ENCODE measurements around the gene OCA2. TPM values are rescaled to one million over a fixed set of nuclear protein-coding genes. Genes with fewer than 3 reads are reported as not detected.
"Not testable (repeated sequence)": the region's sequence is repeated elsewhere in the genome, so short reads cannot be mapped to it uniquely, and the experiment has no call there.

The OCA2 gene
- total and polyA plus RNA-seq, 2 experiments from 2014 or later = not detected

DNA sequence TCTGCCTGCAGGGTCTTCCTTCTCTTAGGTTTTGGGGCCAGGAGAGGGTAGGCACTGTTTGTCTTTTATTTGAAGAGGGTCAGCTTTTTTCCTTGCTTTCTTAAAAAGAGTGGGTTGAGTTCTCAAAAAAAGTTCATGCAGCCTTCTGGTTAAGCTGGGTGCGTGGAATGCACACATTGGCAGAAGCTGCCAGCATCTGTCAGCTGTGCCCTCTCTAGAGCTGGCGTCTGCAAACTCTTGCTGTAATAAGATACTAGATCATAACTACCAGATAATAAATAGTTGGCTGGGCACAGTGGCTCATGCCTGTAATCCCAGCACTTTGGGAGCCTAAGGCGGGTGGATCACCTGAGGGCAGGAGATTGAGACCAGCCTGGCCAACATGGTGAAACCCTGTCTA lies 373.4 kb downstream of the OCA2 start:
- Histone ChIP-seq H3K9me3 (ENCODE audit: low read depth) (no peaks in the 10 kb centered on the region), H3K36me3 (ENCODE audit: low read depth) (no peaks in the 10 kb centered on the region), H3K4me2 (ENCODE audit: unreplicated experiment) (no peak overlapping the region), H3F3A (ENCODE audit: insufficient read depth) (no peaks in the 10 kb centered on the region), H3K4me1 (ENCODE audit: insufficient read depth) (no peaks in the 10 kb centered on the region), H3K9me2 (ENCODE audit: insufficient read depth) (no peaks in the 10 kb centered on the region), H3K27me3 (replicated peaks; ENCODE audit: insufficient read depth) (no peaks in the 10 kb centered on the region), H4K20me1 (ENCODE audit: insufficient read depth) (no peaks in the 10 kb centered on the region), H2AFZ (no peak overlapping the region), H3K9ac (no peak overlapping the region), H3K4me3 (no peak overlapping the region), H3K79me2 (ENCODE audit: insufficient read depth) (no peaks in the 10 kb centered on the region), H3K27ac (no peak overlapping the region)
- no peak for DNase-seq
- WGBS, 2 experiments (ENCODE audit: low coverage in 1 of 2, low lambda C conversion rate in 2 of 2, missing lambda C conversion rate in 2 of 2) = 54 to 63% methylated on average over 3 of the region's 3 CpGs
- TF ChIP-seq EZH2phosphoT487 (IDR thresholded peaks at IDR 0.05; ENCODE audit: insufficient read depth, low read depth) (no peak), EZH2 (IDR thresholded peaks at IDR 0.05; ENCODE audit: insufficient read depth, poor library complexity, severe bottlenecking) (no peak)
- in situ Hi-C loops (cut with MboI) = loop anchor here (10.0 kb wide), 1 partner anchor 61 kb away; no protein-coding TSS in a partner anchor

DNA sequence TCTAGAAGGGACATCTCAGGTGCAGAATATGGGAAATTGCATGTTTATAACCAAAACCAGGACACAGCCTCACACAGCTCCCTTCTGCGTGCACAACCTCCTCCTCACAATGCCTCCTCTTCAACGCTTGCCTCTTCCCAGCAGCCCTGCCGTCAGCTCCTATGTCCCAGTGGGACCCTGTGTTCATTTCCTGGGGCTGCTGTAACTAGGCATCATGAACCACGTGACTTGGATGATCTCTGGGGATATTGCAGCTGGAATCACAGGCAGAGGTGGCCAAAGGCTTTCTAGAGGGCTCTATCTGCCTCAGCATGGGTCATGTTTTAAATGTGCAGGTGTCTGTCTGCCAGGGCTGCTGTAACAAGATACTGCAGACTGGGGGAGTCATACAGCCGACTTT lies 375.3 kb downstream of the OCA2 start:
- in situ Hi-C loops (cut with MboI) = loop anchor here (10.0 kb wide), 1 partner anchor 59 kb away; no protein-coding TSS in a partner anchor
- H3F3A ChIP-seq (ENCODE audit: insufficient read depth) = no peaks in the 10 kb centered on the region
- no peak overlapping the region for H2AFZ ChIP-seq
- H3K27me3 ChIP-seq (replicated peaks; ENCODE audit: insufficient read depth) = no peaks in the 10 kb centered on the region
- H3K4me1 ChIP-seq (ENCODE audit: insufficient read depth) = no peaks in the 10 kb centered on the region
- TF ChIP-seq EZH2 (IDR thresholded peaks at IDR 0.05; ENCODE audit: insufficient read depth, poor library complexity, severe bottlenecking) (no peak), EZH2phosphoT487 (IDR thresholded peaks at IDR 0.05; ENCODE audit: insufficient read depth, low read depth) (no peak)
- H3K27ac ChIP-seq = no peak overlapping the region
- no peaks in the 10 kb centered on the region for H3K9me2 ChIP-seq (ENCODE audit: insufficient read depth)
- no peaks in the 10 kb centered on the region for H3K36me3 ChIP-seq (ENCODE audit: low read depth)
- no peaks in the 10 kb centered on the region for H3K9me3 ChIP-seq (ENCODE audit: low read depth)
- no peak overlapping the region for H3K4me2 ChIP-seq (ENCODE audit: unreplicated experiment)
- 43 to 51% methylated on average over 5 of the region's 5 CpGs for WGBS, 2 experiments (ENCODE audit: low coverage in 1 of 2, low lambda C conversion rate in 2 of 2, missing lambda C conversion rate in 2 of 2)
- H3K79me2 ChIP-seq (ENCODE audit: insufficient read depth) = no peaks in the 10 kb centered on the region
- DNase-seq = no peak
- no peaks in the 10 kb centered on the region for H4K20me1 ChIP-seq (ENCODE audit: insufficient read depth)
- no peak overlapping the region for H3K4me3 ChIP-seq
- H3K9ac ChIP-seq = no peak overlapping the region

DNA sequence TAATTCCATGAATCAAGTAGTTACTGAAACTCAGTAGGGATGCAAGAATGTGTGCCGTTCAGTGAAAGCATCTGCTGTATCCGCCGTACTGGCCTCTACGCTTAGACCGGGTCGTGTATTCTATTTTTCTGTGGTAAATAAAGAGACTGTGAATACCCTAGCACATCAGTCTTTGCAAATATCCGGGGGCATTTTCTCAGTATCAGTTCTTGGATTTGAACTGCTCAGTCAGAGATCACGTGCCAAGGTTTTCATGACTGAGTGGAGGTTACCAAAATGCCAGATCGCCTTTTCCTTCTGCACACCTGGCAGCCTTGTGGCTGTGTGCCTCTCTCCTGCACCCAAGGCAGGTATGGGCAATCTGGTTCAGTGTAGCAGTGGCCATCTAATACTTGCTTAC lies 377.0 kb downstream of the OCA2 start:
- Histone ChIP-seq H3K4me3 (no peak overlapping the region), H3K9ac (no peak overlapping the region), H3K4me1 (ENCODE audit: insufficient read depth) (no peaks in the 10 kb centered on the region), H3K79me2 (ENCODE audit: insufficient read depth) (no peaks in the 10 kb centered on the region), H3F3A (ENCODE audit: insufficient read depth) (no peaks in the 10 kb centered on the region), H3K4me2 (ENCODE audit: unreplicated experiment) (no peak overlapping the region), H3K9me2 (ENCODE audit: insufficient read depth) (no peaks in the 10 kb centered on the region), H3K27ac (no peak overlapping the region), H3K27me3 (replicated peaks; ENCODE audit: insufficient read depth) (no peaks in the 10 kb centered on the region), H3K9me3 (ENCODE audit: low read depth) (no peaks in the 10 kb centered on the region), H4K20me1 (ENCODE audit: insufficient read depth) (no peaks in the 10 kb centered on the region), H2AFZ (no peak overlapping the region), H3K36me3 (ENCODE audit: low read depth) (no peaks in the 10 kb centered on the region)
- TF ChIP-seq EZH2 (IDR thresholded peaks at IDR 0.05; ENCODE audit: insufficient read depth, poor library complexity, severe bottlenecking) = no peak
- TF ChIP-seq EZH2phosphoT487 (IDR thresholded peaks at IDR 0.05; ENCODE audit: insufficient read depth, low read depth) = no peak
- 77 to 78% methylated on average over 9 of the region's 9 CpGs for WGBS, 2 experiments (ENCODE audit: low coverage in 1 of 2, low lambda C conversion rate in 2 of 2, missing lambda C conversion rate in 2 of 2)
- in situ Hi-C loops (cut with MboI) = loop anchor here (10.0 kb wide), 1 partner anchor 57 kb away; no protein-coding TSS in a partner anchor
- DNase-seq = no peak

DNA sequence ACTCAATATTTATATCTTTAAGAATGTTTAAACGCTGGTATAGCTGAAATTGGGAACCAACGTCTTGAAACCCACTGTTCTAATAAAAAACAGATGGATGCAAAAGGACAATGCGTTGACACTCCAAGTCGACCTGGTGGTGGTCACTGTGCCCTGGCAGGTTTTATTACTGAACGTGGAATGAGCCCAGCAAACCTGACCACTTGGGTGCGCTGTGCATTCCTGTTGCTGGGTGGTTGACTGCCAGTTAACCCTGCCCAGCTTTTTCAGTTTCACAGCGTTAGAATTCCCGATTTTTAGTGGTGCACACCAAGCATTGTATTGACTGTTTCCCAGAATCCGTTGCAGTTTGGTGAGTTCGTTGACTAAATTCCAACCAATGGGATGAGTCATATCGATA lies 384.4 kb downstream of the OCA2 start:
- no peaks in the 10 kb centered on the region for H3K9me3 ChIP-seq (ENCODE audit: low read depth)
- no peaks in the 10 kb centered on the region for H3F3A ChIP-seq (ENCODE audit: insufficient read depth)
- no peaks in the 10 kb centered on the region for H4K20me1 ChIP-seq (ENCODE audit: insufficient read depth)
- 54 to 62% methylated on average over 11 of the region's 11 CpGs for WGBS, 2 experiments (ENCODE audit: low coverage in 1 of 2, low lambda C conversion rate in 2 of 2, missing lambda C conversion rate in 2 of 2)
- H3K9me2 ChIP-seq (ENCODE audit: insufficient read depth) = no peaks in the 10 kb centered on the region
- no peak for DNase-seq
- no peak overlapping the region for H3K9ac ChIP-seq
- no peak overlapping the region for H3K4me2 ChIP-seq (ENCODE audit: unreplicated experiment)
- no peaks in the 10 kb centered on the region for H3K27me3 ChIP-seq (replicated peaks; ENCODE audit: insufficient read depth)
- no peak overlapping the region for H3K27ac ChIP-seq
- no peak overlapping the region for H3K4me3 ChIP-seq
- no peaks in the 10 kb centered on the region for H3K4me1 ChIP-seq (ENCODE audit: insufficient read depth)
- H2AFZ ChIP-seq = no peak overlapping the region
- no peaks in the 10 kb centered on the region for H3K79me2 ChIP-seq (ENCODE audit: insufficient read depth)
- TF ChIP-seq EZH2phosphoT487 (IDR thresholded peaks at IDR 0.05; ENCODE audit: insufficient read depth, low read depth) = no peak
- no peak for TF ChIP-seq EZH2 (IDR thresholded peaks at IDR 0.05; ENCODE audit: insufficient read depth, poor library complexity, severe bottlenecking)
- in situ Hi-C loops (cut with MboI) = no loop called here
- no peaks in the 10 kb centered on the region for H3K36me3 ChIP-seq (ENCODE audit: low read depth)

DNA sequence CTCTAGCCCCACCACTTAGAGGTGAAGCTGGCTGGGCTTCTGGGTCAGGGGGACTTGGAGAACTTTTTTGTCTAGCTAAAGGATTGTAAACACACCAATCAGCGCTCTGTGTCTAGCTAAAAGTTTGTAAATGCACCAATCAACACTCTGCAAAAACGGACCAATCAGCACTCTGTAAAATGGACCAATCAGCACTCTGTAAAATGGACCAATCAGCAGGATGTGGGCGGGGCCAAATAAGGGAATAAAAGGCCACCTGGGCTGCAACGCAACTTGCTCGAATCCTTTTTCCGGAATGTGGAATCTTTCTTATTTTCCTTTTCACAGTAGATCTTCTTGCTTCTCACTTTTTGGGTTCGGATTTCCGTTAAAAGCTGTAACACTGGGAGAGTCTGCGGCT lies 385.3 kb downstream of the OCA2 start:
- H3K4me1 ChIP-seq (ENCODE audit: insufficient read depth); DNase-seq; H2AFZ ChIP-seq; H3K4me3 ChIP-seq; H3K36me3 ChIP-seq (ENCODE audit: low read depth); H3K27me3 ChIP-seq (replicated peaks; ENCODE audit: insufficient read depth); H3K27ac ChIP-seq; H4K20me1 ChIP-seq (ENCODE audit: insufficient read depth); H3K4me2 ChIP-seq (ENCODE audit: unreplicated experiment); H3K9me3 ChIP-seq (ENCODE audit: low read depth); in situ Hi-C loops (cut with MboI); H3F3A ChIP-seq (ENCODE audit: insufficient read depth); H3K9ac ChIP-seq; H3K9me2 ChIP-seq (ENCODE audit: insufficient read depth); H3K79me2 ChIP-seq (ENCODE audit: insufficient read depth): not testable (repeated sequence)
- WGBS, 2 experiments (ENCODE audit: low coverage in 1 of 2, low lambda C conversion rate in 2 of 2, missing lambda C conversion rate in 2 of 2) = 61 to 64% methylated on average over 9 of the region's 9 CpGs

All from GM23248 (cell line).